Caki2 (cell line): ENCODE results near the gene RLF. TPM values are rescaled to one million over a fixed set of nuclear protein-coding genes. Genes with fewer than 3 reads are reported as not detected.
"Not testable (repeated sequence)": the region's sequence is repeated elsewhere in the genome, so short reads cannot be mapped to it uniquely, and the experiment has no call there.

Experiments used
- DNase-seq: peaks from one replicate; pipeline ENCODE4 v3.0.0-alpha.2; 2015; ENCODE audit warnings: low read depth
- in situ Hi-C: cut with HindIII; loops from 2 replicates; pipeline ENCODE4 v1.10.0; 2016; ENCODE audit warnings: low sequenced_read_pairs, low pct_unique_long_range_greater_than_20kb, mixed read lengths
- total RNA-seq: library from RNA; depleted of rRNA; stranded (reverse); fragments of >200 nt; shearing (Covaris generic); gene quantifications from 2 replicates; pipeline ENCODE4 v1.2.3, GENCODE V29; 2014; ENCODE audit warnings: low replicate concordance

Gene RLF
- total RNA-seq, 1 experiment from 2014 or later, result 5.2 TPM

DNA sequence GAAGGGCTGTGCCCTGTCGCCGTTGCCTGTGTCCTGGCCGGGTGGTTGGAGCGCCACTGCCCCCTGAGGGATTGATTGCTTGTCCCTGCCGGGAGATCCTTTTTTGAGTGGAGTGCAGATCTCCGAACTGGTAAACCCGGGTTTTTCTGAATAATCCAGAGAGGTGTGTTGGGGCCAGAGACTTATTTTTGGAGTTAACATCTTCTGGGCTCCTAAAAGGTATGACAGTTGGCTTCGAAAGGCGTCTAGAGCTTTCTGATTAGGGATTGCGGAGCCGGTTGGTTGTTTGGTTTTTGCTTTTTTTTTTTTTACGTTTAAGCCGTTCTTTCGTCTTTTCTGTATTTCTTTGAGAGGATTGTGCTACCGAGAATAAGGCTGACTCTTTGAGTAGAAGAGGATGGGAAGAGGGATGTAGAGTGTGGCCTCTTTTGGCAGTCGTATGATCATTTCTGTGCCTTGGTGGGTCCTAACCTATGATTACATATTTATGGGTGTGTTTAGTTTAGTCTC lies 756 bp downstream of the RLF start:
- in situ Hi-C loops, result no loop called here
- DNase-seq, result no peak

DNA sequence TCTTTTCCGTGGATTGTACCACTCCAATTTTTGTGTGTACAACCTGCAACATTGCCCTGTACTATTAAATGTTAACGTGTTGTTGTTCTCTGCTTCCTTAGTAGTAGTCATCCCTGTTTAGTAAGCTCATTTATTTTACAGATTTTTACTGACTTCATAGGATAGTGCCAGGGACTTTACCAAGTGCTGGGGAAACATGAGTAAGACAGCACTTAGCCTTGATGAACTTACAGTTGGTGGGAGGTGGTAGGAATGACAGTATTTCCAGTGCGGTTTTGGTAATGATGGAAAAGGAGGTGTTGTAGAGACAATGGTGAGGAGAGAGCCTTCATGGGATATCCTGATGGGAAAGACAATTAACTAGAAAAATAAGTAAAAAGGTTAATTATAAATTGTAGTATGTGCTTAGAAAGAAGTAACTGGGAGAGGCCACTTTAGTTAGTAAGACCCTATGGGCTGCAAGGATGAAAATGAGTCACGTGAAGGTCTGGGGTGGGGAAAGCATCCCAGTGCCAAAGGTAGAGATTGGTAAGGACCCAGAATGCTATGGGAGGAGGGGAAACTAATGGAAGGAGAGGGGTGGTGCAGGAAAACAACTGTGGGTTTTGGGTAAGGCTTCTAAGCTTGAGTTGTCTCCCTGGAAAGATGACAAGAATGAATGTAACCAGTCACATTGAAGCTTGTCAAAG lies 1.7 kb downstream of the RLF start:
- DNase-seq, result no peak
- in situ Hi-C loops, result no loop called here

DNA sequence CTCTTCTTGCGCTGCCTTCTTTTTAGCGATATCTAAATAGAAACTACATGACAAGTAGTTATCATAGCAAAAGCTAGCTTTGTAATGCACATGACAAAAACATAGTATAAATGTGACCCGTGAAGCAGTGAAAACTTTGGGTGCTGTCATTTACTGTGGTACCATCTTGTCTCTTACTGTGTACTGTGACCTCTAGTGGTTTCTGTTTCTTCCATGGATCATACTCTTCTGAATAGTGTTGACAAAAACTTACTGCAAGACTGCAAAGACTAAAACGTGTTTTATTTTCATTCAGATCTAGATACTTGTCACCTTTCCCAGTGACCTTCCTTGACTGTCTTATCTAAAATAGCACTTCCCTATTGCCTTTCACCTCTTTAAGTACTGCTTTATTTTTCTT lies 6.1 kb downstream of the RLF start:
- DNase-seq, result no peak
- in situ Hi-C loops, result no loop called here

DNA sequence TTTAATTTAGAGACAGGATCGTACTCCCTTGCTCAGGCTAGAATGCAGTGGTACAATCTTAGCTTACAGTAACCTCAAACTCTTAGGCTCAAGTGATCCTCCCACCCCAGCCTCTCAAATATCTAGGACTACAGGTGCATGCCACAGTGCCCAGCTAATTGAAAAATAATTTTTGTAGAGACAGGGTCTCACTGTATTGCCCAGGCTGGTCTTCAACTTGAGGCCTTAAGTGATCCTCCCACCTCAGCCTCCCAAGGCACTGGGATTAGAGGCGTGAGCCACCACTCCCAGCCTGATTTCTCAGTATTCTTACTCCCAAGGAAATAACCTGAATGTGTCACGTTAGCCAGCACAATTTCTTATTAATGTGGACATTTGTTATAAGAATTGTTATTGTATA lies 9.8 kb downstream of the RLF start:
- in situ Hi-C loops, result no loop called here
- DNase-seq, result no peak

DNA sequence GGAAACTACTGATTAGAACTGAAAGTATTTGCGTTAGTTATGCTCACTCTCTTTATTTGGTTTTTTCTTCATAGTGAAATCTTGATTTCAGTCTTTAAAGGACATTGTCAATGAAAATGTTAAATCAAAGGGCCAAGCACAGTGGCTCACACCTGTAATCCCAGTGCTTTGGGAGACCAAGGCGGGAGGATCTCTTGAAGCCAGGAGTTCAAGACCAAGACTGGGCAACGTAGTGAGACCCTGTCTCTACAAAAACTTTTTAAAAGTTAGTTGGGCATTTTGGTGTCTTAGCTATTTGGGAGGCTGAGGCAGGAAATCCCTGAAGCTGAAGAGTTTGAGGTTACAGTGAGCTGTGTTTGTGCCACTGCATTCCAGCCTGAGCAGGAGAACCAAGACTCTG lies 13.6 kb downstream of the RLF start:
- DNase-seq, result no peak
- in situ Hi-C loops, result no loop called here

DNA sequence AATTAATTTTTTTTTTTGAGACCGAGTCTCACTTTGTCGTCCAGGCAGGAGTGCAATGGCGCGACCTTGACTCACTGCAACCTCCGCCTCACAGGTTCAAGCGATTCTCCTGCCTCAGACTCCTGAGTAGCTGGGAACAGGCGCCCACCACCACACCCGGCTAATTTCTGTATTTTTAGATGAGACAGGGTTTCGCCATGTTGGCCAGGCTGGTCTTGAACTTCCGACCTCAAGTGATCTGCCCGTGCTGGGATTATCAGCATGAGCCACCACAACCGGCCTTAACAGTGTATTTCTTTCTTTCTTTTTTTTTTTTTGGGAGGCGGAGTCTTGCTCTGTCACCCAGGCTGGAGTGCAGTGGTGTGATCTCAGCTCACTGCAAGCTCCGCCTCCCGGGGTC lies 15.8 kb downstream of the RLF start:
- in situ Hi-C loops, DNase-seq: not testable (repeated sequence)

DNA sequence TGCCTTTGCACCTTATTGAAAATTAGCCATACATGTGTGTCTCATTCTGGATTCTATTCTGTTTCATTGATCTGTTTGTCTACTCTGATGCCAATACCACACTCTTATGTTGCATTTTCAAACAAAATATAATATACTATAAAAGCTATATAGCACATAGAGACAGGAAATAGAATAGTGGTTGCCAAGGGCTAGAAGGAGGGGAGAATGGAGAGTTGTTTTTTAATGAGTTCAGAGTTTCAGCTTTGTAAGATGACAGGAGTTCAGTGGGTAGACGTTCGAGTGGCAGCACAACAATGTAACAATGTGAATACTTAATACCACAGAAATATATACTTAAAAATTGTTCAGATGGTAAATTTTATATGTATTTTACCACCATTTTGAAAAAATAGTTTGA lies 17.0 kb downstream of the RLF start:
- in situ Hi-C loops, result no loop called here
- no peak for DNase-seq

DNA sequence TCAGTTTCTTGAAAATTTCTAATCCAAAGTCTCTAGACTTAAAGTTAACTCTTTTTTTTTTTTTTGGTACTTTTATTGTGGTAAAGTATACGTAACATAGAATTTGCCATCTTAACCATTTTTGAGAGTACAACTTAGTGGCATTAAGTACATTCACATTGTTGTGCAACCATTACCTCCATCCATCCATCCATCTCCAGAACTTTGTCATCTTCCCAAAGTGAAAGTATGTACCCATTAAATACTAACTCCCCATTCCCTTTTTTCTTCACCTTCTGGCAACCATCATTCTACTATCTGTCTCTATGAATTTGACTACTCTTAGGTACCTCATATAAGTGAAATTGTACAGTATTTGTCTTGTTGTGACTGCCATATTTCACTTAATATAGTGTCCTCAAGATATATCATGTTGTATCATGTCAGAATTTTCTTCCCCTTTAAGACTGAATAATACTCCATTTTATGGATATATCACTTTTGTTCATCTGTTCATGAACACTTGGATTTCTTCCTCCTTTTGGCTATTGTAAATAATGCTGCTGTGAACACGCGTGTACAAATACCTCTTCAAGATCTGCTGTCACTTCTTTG lies 18.4 kb downstream of the RLF start:
- in situ Hi-C loops, result no loop called here
- DNase-seq, result no peak

DNA sequence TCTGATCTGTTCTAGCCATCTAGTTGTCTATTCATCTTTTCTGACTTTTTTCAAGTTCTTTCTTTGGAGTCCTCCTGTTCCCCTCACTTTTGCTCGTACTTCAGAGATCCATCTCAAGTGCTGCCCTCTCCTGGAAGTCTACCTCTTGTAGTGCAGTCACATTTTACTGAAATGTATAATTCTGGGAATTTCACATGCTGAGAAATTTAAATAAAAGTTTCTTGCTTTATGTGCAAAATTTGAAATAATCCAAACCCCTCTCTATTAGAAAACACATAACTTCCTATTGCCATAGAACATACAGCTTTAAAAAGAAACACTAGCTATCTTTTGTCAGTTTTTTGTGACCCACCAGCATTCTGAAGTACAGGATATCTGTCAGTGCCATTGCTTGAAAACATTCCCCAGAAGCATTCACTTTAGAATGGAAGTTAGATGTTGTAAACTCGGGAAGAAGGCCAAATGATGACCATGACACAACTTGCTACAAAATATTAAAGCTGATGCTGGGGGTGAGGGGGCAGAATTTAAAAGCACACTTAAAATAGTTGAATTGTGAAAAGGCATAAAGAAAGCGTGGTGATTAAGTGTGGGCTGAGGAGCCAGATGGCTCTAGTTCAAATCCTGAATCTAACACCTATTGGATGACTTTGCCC lies 22.0 kb downstream of the RLF start:
- no peak for DNase-seq
- in situ Hi-C loops, result no loop called here

DNA sequence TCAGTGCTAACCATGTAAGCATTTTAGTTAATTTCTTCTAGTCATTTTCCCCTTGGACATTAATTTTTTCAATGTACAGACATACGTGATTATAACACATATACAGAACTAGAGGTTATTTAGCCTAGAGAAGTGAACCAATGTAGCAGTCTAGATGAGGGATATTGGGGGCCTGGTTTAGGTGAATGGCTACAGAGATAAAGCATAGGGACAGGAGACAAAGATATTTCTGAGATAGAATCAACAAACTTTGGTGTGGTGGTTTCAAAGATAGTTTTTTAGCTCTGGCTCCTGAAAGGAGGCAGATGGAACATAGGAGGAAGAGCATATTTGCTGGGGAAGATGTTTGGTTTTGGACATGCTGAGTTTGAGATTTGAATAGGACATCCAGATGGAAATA lies 23.0 kb downstream of the RLF start:
- in situ Hi-C loops, result no loop called here
- DNase-seq, result no peak

DNA sequence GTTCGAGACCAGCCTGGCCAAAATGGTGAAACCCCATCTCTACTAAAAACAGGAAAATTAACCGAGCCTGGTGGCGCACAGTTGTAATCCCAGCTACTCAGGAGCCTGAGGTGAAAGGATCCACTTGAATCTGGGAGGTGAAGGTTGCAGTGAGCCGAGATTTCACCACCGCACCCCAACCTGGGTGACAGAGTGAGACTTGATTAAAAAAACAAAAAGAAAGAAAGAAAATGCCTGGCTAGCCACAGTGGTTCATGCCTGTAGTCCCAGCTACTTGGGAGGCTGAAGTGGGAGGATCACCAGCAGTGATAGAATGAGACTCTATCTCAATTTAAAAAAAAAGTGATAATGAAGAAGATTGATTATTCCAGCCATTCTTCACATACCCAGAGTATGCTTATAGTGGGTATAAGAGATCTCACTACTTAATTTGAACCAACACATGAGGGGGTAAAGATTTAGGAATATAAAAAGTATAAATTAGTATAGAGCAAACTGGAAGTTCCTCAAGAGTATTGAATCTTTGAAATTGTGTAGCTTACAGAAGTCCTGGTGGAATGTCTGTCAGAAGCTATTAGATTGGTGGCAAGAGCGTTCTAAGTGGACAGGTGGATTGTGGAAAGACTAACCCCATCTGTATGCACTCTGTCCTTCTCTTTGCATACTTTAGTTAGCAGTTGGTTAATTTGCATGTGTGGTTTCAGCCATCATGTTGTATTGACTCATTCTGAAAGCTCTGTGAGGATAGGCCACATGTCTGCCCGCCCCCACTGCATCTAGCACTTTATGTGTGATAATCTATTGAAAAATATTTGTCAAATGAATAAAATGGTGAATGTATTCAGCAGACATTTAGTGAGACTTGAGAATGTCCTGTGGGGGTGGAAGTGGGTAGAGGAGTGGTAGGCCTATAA lies 25.0 kb downstream of the RLF start:
- DNase-seq, result no peak
- in situ Hi-C loops, result no loop called here

DNA sequence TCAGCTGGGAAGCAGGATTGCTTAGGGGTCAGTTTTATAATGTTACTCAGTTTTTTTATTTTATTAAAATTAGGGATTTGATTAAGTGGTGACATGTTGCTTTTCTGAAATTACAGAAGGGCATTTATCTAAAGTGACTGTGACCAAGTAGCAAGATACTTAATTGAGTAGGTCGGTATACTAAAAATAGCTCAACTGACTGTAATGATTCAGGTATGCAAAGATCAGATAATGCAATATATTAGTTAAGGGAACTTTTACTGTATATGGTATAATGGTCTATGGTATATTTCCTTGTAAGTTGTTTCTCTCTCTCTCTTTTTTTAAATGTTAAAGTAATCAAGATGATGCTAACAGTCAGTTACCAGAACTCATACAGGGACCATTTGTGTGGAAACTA lies 26.2 kb downstream of the RLF start:
- in situ Hi-C loops, result no loop called here
- DNase-seq, result no peak

DNA sequence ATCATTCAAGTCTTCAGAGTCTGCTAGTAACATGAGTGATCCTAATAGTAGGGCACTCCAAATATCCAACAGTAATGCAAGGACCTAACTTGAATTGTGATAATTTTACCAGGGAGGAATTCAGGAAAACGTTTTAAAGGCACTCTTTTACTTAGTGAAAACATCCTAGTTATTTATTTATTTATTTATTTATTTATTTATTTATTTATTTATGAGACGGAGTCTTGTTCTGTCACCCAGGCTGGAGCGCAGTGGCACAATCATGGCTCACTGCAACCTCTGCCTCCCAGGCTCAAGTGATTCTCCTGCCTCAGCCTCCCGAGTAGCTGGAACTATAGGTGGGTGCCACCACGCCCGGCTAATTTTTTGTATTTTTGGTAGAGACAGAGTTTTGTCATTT lies 33.5 kb downstream of the RLF start:
- in situ Hi-C loops, DNase-seq: not testable (repeated sequence)

DNA sequence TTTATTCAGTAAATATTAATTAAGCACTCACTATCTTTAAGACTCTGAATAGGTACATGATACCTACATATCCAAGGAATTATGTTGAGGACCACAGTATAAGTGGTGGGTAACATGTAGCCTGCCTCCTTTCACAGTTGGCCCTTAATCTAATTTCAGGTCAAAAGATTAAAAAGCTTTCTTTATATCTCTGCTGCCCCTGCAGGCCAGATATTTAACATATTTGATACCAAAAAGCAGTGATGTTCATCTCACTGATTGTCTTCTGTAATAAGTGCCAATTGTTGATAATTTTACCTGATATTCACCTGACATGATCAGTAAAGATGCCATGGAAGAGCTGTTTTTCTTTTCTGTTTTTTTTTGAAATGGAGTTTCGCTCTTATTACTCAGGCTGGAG lies 36.5 kb downstream of the RLF start:
- DNase-seq, result no peak
- in situ Hi-C loops, result no loop called here

DNA sequence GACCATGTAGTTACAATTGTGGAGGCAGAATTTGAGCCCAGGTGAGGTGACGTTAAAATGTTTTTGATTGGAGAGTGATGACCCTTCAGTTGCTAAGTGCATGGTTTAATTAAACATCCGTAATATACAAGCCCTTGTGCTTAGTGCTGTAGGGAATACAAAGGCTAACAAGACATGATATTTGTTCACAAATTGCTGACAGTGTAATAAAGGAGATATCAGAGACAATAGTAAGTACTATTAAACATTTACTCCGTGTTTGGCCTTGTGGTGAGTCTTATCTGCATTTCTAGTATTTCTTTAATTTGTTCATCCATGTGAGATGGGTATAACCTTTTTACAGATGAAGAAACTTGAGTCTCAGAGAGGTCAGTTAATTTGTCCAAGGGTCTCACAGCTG lies 37.9 kb downstream of the RLF start:
- in situ Hi-C loops, result no loop called here
- no peak for DNase-seq

DNA sequence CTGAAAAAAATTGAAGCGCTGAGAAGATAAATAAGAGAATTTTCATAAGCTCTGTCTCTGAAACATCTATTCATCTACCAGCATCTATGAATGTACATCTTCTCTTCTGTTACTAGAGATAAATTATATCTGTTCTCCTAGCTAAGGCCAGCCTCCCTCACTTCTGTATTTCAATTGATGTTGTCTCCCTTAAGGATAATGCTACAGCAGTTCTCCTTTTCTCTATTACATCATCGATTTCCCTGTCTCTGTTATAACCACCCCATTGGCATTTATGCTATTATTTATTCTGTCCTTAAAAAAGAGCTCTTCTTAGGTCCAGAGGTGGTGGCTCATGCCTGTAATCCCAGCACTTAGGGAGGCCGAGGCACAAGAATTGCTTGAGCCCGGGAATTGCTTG lies 43.7 kb downstream of the RLF start:
- in situ Hi-C loops, result no loop called here

DNA sequence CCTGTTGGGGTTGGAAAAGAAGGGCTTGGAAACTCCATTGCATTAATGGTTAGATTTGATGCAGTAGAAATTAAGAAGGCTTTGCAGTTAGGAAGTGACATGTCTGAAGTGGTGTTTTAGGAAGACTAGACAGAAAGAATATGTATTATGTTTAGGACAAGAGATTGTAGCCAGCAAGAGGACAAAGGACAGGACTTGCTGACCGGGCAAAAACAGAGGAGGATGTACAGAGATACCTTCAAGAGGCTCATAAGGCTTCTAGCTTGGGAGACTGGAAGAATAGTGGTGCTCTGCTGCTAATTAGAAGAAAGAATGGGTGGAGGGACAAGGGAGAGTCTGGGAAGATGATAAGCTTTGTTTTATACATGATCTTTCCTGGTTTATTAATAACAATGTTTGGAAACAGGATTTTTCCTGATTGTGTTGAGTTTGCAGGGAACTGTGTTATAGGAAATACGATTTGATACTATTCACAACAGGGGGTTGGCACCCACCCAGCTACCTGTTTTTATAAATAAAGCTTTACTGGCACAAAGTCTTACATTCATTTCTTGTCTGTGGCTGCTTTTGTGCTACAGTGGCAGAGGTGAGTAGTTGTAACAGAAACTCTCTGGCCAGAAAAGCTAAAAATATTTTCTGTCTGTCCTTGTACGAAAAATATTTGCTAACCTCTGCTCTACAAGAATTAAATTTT lies 49.5 kb downstream of the RLF start:
- in situ Hi-C loops, result no loop called here
- no peak for DNase-seq

More for the DNA sequence above, 43.7 kb downstream of the RLF start:
- DNase-seq, result no peak

DNA sequence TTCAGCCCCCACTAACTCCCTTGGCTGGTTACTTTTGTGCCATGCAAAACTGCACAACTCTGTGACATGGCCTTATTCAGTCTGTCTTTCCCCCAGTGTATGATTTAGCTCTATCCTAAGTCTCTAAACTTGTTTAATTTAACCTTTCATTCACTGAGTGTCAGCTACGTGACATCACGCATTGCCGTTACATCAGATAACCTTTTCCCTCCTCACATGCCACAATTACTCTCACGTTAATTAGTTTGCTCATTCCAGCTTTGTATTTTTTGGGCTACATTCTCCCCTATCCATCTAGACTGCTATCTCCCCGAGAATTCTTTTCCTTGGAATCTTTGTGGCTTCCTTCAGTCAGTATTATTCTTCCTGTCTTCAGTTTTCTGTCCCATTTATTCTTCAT lies 57.1 kb downstream of the RLF start:
- no peak for DNase-seq
- in situ Hi-C loops, result no loop called here
